GM19372 (cell line): Measurements from ENCODE around the gene PLXNB3.

ENCODE experiments used
- ATAC-seq: cut with Tn5 transposase; IDR thresholded peaks from one replicate; pipeline ENCODE4 v1.9.1; 2021; ENCODE audit warnings: mild to moderate bottlenecking, low read depth, moderate library complexity; ENCODE audit not compliant: unreplicated experiment

Gene PLXNB3

DNA sequence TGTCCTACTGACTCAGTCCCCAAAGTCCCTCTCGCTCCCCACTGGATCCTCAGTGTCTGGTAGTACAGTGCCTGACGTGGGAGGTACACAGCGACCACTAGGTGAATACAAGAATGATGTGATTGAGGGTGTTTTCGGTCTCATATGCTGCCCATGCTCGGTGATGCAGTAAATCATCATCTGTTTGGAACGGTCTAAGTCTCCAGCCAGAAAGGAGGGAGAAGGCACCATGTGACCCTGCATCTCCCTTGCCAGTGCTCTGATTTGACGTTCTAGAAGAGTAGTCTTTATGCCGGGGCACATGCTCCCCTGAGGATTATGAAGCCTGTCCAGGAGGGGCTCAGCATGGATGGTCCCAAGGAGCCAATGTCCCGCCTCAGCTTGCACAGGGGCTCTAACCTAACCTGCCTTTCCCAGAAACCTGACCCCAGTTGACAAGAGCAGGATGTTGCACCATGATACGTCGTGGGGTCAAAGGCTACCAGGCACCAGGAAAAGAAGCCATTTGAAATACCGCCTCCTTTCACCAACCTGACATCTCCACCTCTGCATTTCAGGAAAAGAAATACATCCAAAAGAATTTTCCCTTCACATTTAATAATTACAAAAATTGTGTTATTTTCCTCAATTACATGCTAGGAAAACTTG lies 13.8 kb upstream of the PLXNB3 start:
- no peak for ATAC-seq

DNA sequence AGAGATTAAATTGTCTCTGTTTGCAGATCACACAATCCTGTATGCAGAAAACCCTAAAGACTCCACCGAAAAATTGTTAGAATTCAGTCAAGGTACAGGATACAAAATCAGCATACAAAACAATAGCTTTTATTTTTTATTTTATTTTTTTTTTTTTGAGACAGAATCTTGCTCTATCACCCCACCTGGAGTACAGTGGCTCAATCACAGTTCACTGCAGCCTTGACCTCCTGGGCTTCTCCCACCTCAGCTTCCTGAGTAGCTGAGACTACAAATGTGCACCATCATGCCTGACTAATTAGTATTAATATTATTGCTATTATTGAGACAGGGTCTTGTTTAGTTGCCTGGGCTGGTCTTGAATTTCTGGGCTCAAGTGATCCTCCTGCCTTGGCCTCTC lies 8.9 kb upstream of the PLXNB3 start:
- no peak for ATAC-seq

DNA sequence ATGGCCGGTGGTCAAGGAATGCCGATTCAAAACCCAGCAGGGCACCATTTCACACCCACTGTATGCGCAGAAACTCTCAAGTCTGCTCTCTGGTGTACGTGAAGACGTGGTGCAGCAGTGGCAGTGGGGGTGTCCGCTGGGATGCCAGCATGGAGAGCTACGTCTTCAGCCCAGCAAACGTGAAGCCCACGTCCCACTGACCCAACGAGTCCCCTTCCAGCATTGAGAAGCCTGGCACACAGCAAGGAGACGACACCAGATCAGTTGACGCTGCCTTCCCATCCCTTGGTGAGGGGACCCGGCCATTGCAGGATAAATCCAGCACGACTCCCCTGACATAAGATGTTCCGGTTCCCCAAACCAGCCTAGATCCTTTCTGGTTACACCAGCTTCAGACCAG lies 2.2 kb upstream of the PLXNB3 start:
- no peak for ATAC-seq

DNA sequence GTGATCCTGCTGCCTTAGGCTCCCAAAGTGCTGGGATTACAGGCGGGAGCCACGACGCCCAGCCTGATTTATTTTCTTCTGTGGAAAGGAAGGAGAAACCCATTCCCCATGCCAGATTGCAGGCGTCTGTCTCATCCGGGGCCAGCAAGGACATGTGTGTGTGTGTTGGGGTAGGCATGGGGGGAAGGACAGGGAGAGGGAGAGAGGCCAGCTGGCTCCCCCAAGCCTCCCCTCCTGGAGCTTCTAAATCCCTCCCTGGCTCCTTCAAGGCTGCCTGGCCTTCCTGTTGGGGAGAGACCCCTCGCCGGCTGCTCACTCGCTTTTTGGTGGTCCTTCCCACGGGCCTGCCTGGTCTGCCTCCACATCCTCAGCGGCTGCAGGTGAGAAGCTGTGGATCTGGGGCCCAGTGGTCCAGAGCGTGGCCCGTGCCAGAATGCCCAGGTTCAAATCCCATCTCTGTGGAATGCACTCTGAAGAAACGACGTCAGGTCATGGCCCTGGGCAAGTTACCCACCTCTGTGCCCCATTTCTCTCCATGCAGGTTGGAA lies 1.3 kb upstream of the PLXNB3 start:
- no peak for ATAC-seq

DNA sequence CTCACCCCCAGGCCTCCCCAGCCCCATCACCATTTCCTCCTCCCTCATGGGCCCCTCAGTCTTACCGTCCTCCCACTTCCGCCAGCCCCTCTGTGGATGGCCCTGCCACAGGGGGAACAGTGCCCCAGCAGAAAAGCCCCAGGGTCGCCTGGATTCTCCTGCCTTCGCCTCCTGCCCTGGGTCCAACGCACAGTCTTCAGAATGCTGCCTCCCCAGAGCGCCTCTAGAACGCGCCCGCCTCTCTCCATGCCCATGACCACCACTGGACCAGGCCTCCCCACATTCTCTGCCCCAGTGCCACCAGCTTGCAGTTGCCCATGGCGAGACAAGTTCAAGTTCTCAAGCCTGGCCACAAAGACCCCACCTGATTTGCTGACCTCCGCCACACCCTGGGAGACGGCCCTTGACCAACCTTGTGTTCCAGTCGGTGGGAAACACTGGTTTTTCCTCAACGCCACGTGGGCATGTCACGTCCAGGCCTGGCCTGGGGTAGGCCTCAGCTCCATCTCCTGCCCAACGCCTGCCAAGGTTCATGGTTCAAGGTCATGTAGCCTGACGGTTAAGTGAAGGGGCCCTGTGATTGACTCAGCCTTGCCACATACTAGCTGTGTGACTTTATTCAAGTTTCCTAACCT lies 634 bp upstream of the PLXNB3 start:
- no peak for ATAC-seq

DNA sequence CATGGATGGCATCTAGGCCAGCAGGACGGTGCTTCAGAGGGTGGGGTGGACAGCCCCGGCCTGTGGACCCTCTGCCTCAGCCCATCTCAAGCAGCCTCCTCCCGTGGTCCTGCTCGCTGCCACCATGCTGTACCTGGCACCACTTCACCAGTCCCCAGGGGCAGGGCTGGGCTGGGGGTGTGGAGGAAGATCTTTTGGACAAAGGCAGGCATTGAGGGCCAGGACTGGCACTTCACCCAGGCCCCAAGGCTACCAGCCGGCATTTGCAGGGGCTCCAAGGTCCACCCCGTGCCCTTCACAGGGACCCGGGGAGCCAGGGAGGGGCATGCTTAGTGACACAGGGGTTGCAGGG lies 713 bp downstream of the PLXNB3 start:
- no peak for ATAC-seq

DNA sequence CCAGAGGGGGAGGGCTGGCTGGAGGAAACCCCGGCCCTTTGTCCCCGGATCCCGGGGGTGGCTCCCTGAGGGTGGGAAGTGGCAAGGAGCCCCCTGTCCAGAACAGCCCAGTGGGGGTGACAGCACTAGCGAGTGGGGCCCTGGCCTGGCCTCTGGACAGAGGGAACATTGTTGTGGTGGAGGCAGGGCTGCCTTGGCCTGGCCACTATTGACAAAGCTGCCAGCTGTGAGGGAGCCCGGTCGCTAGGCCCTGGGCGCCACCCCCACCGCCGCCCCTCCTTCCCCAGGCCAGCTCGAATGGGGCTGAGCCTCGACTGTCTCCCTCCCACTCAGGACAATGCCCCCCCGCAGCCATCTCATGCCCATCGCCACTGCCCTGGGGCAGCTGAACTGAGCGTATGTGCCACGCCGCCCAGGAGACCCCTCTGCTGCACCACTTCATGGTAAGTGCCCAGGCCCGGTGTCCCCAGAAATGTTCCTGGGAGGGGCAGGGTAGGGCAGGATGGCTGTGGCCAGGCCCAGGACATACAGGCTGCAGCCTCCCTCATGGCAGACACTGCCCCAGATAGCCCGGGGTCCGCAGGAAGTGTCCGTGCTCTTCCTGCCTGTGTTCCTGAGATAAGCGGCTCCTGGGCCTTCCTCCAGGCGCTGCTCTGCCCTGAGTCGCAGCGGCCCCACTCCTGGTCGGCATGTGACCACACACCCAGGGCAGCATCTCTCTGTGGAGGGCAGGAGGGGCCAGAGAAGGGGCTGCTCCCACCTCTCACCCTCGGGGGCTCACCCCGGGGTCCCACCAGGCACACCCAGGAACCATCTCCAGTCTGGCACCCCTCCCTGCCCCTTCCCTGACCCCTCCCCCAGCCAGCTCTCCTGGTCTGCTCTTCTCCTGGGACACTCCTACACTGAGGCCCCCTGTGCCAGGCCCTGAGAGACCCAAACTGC lies 1.4 kb downstream of the PLXNB3 start:
- ATAC-seq: no peak

DNA sequence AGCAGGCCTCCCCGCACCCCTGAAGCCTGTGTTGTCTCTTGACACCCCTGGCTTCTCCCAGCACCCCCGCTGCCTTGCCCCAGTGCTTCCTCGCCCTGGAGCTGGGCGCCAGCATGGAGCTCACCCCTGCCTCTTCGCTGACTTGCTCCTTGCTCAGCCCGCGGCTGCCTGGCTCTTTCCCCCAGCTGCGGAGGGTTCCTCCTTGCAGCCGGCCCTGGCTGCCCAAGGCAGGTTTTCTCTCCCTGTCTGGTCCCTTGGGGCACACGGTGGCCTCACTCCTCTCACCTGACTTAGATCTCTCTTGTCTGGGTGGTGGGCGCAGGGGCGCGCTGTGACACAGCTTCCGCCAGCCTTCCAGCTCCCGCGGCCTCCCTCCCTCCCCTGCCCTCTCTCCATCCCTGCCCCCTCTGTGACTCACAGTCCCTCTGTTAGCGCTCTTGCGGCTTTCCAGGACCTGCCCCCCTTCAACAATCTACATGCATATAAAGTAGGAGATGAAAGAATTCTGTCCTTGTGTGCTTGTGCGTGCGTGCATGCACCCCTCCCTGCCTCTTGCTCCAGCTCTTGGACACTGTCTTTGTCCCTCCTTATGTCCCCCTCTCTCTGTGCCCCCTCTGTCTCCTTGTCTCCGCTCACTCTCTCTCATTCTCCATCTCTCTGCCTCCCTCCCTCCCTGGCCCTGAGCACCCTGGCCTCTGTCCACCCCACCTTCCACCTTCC lies 2.2 kb downstream of the PLXNB3 start:
- ATAC-seq: no peak

DNA sequence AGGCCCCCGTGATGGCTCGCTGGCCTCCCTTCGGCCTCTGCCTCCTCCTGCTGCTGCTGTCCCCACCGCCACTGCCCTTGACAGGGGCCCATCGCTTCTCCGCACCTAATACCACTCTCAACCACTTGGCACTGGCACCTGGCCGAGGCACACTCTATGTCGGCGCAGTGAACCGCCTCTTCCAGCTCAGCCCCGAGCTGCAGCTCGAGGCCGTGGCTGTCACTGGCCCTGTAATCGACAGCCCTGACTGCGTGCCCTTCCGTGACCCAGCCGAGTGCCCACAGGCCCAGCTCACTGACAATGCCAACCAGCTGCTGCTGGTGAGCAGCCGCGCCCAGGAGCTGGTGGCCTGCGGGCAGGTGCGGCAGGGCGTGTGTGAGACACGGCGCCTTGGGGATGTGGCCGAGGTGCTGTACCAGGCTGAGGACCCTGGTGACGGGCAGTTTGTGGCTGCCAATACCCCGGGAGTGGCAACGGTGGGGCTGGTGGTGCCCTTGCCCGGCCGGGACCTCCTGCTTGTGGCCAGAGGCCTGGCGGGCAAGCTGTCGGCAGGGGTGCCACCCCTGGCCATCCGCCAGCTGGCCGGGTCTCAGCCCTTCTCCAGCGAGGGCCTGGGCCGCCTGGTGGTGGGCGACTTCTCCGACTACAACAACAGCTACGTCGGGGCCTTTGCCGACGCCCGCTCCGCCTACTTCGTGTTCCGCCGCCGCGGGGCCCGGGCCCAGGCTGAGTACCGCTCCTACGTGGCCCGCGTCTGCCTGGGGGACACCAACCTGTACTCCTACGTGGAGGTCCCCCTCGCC lies 3.0 kb downstream of the PLXNB3 start:
- ATAC-seq: no peak

DNA sequence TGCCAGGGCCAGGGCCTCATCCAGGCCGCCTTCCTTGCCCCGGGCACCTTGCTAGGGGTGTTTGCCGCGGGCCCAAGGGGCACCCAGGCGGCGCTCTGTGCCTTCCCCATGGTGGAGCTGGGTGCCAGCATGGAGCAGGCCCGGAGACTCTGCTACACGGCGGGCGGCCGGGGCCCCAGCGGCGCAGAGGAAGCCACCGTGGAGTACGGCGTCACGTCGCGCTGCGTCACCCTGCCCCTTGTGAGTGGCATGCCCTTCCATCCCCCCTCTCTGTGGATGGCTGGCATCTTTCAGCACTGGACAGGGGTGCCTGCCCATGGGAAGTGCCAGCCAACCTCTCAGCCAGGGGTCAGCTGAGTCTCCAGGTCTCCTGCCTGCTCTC lies 3.6 kb downstream of the PLXNB3 start:
- no peak for ATAC-seq

DNA sequence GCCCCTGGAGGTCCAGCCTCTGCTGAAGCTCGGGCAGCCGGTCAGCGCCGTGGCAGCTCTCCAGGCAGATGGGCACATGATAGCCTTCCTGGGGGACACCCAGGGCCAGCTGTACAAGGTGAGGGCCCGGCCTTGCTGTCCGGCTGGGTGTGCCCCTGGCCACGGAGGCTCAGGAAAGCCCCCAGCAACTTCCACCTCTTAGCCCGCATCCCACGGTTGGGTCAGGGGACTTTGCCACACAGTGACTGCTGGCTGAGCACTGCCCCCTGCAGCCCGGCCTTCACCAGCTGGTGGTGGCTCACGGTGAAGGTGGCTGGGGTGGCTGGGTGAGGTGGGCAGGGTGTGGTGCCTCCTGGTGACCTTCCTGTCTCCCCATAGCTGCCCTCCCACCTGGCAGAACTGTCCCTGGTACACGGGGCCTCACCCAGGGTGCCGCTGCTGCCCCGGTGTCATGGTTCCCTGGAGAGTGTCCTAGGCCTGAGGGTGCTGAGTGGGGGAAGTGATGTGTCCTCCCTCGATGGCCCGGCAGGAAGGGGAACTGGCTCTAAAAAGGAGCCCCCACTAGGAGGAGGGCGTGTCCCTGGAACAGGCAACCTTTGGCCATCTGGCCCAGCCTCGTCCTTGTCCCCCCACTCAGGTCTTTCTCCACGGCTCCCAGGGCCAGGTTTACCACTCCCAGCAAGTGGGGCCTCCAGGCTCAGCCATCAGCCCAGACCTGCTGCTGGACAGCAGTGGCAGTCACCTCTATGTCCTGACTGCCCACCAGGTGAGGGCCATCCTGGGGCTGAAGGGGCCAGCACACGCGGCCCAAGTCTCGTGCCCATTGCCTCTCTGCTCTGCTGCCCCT lies 4.5 kb downstream of the PLXNB3 start:
- ATAC-seq: no peak

DNA sequence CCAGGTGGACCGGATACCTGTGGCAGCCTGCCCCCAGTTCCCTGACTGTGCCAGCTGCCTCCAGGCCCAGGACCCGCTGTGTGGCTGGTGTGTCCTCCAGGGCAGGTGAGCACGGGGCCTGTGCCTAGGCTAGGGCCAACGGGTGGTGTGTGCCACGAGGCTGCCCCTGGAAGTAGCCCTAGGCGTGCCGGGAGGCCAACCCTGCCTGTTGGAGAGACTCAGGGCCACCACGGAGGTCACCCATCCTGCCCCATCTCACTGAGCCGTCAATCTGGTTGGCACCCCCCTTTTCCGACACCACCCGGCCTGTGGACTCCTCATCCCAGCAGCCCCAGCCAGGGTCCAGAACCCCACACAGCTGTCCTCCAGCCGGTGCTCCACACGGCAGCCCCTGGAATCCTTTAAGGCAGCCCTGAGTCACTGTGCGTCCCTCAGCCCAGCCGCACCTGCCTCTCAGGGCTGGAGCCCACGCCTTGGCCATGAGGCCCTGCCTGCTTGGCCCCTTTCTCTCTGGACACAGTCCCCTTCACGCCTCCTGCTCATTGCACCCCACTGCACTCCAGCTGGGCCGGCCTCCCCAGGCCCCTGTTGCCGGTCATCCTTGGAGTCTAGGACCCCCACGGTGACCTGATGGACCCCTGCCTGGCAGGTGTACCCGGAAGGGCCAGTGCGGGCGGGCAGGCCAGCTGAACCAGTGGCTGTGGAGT lies 5.3 kb downstream of the PLXNB3 start:
- ATAC-seq: no peak

DNA sequence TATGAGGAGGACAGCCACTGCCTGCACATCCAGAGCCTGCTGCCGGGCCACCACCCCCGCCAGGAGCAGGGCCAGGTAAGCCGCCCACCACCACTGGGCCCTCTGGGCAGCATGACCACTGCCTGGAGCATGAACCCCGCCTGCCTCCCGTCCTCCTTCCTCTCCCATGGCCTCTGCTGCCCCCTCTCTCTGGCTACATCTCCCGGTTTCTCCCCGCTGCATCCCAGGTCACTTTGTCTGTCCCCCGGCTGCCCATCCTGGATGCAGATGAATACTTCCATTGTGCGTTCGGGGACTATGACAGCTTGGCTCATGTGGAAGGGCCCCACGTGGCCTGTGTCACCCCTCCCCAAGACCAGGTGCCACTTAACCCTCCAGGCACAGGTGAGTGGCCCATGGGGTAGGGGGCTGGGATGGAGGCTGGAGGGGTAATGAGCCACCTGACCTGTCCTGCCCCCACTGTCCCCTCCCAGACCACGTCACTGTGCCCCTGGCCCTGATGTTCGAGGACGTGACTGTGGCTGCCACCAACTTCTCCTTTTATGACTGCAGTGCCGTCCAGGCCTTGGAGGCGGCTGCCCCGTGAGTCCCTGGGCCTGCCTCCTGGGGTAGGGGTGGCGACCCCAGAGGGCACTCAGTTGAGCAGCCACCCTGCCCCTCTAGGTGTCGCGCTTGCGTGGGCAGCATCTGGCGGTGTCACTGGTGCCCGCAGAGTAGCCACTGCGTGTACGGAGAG lies 6.0 kb downstream of the PLXNB3 start:
- no peak for ATAC-seq

DNA sequence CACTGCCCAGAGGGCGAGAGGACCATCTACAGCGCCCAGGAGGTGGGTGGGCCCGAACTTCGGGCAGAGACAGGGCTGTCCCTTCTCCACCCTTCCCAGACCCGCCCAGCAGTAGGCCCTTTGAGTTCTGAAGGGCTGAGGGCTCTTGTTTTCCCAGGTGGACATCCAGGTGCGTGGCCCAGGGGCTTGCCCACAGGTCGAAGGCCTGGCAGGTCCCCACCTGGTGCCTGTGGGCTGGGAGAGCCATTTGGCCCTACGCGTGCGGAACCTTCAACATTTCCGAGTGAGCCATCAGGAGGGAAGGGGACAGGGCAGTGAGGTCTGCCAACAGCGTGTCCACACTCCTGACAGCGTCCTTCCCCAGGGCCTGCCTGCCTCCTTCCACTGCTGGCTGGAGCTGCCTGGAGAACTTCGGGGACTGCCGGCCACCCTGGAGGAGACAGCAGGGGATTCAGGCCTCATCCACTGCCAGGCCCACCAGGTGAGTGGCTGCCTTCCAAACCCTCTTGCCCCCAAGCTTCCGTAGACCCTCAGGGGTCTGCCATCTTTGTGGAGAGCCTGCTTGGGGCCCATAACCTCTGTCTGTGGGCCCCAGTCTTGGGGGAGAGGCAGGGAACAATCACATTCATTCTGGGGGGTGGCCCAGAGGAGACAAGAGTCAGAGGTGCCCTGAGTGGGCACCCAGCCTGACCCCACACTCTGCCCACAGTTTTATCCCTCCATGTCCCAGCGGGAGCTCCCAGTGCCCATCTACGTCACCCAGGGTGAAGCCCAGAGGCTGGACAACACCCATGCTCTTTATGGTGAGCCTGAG lies 6.8 kb downstream of the PLXNB3 start:
- ATAC-seq: no peak

DNA sequence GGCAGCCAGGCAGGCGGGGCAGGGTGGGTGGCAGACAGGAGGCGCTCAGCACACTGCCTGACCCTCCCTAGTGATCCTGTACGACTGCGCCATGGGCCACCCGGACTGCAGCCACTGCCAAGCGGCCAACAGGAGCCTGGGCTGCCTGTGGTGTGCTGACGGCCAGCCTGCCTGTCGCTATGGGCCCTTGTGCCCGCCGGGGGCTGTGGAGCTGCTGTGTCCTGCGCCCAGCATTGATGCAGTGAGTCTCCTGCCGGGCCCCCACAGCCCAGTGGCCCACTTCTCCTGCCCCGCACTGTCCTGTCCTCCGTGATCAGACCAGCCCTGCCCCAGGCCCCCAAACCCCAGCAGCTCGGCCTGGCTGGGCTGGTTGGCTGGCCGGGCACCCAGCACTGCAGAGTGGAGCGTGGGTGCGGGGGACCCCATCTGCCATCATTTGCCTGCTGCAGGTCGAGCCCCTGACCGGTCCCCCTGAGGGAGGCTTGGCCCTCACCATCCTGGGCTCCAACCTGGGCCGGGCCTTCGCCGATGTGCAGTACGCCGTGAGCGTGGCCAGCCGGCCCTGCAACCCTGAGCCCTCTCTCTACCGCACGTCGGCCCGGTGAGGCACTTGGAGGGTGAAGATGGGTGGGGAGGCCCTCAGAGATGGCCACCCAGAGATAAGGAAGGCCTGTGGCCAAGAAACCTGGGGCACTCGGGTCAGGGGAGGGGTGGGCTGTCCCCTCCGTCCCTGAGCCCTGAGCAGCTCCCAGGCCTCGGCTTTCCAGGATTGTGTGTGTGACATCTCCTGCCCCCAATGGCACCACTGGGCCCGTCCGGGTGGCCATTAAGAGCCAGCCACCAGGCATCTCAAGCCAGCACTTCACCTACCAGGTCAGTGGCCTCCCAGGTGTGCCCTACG lies 7.6 kb downstream of the PLXNB3 start:
- ATAC-seq: no peak
